CD14-positive monocyte (primary cell): Measurements from ENCODE around the gene LGALS4. TPM values are rescaled to one million over a fixed set of nuclear protein-coding genes. Genes with fewer than 3 reads are reported as not detected.

ENCODE experiments used
- DNase-seq, 3 donors: peaks; one replicate each; pipeline ENCODE4 v3.0.0-alpha.2; 2011 to 2022
- H2AFZ ChIP-seq: 2 replicates; pipeline ENCODE4 v1.6.0; 2012; ENCODE audit warnings: mild to moderate bottlenecking, low read depth, low read length, inconsistent platforms; ENCODE audit not compliant: insufficient read depth, poor library complexity, severe bottlenecking
- H3K27ac ChIP-seq, 2 donors: 1 replicate in 1 of 2; 2 replicates in 1 of 2; pipeline ENCODE4 v1.5.1; 2012 to 2013; ENCODE audit warnings: low read length in 2 of 2, control low read depth in 1 of 2, inconsistent platforms in 1 of 2, low read depth in 1 of 2, mild to moderate bottlenecking in 1 of 2
- H3K27me3 ChIP-seq, 2 donors: one replicate each; pipeline versions ENCODE4 v1.6.0 to v1.6.1; 2011 to 2013; ENCODE audit warnings: low read length in 2 of 2; ENCODE audit not compliant: control insufficient read depth in 2 of 2, insufficient read depth in 2 of 2
- H3K36me3 ChIP-seq, 2 donors: replicated peaks in 1 of 2; 1 replicate in 1 of 2; 2 replicates in 1 of 2; pipeline versions ENCODE4 v1.5.1 to v1.6.1; 2012 to 2013; ENCODE audit warnings: low read length in 2 of 2, control low read depth in 1 of 2, inconsistent platforms in 1 of 2, mild to moderate bottlenecking in 1 of 2; ENCODE audit not compliant: insufficient read depth in 2 of 2, control insufficient read depth in 1 of 2
- H3K4me1 ChIP-seq, 2 donors: 1 replicate in 1 of 2; 2 replicates in 1 of 2; pipeline versions ENCODE4 v1.5.1 to v1.6.1; 2012 to 2013; ENCODE audit warnings: low read length in 2 of 2, control low read depth in 1 of 2, inconsistent platforms in 1 of 2, mild to moderate bottlenecking in 1 of 2, moderate library complexity in 1 of 2; ENCODE audit not compliant: insufficient read depth in 2 of 2, control insufficient read depth in 1 of 2
- H3K4me2 ChIP-seq: replicated peaks from 2 replicates; pipeline ENCODE3; 2012; ENCODE audit warnings: low read length, moderate library complexity, mild to moderate bottlenecking; ENCODE audit not compliant: poor library complexity, severe bottlenecking; ENCODE audit errors: extremely low read depth
- H3K4me3 ChIP-seq, 3 experiments: fragments of 200-600 bp in 1 of 3; sonication (generic) in 1 of 3; replicated peaks in 1 of 3; 1 replicate in 2 of 3; 2 replicates in 1 of 3; pipeline ENCODE4 v1.5.1; 2011 to 2013; ENCODE audit warnings: low read length in 3 of 3, mild to moderate bottlenecking in 3 of 3, control low read depth in 2 of 3, low read depth in 2 of 3, inconsistent platforms in 1 of 3, moderate library complexity in 1 of 3
- H3K79me2 ChIP-seq: 2 replicates; pipeline ENCODE4 v1.6.0; 2012; ENCODE audit warnings: mild to moderate bottlenecking, control low read depth, inconsistent platforms, low read length, moderate library complexity; ENCODE audit not compliant: insufficient read depth
- H3K9ac ChIP-seq: 2 replicates; pipeline ENCODE4 v1.6.0; 2017; ENCODE audit warnings: low read length, mild to moderate bottlenecking; ENCODE audit not compliant: insufficient read depth, poor library complexity, severe bottlenecking
- H3K9me3 ChIP-seq, 2 donors: replicated peaks in 1 of 2; 1 replicate in 1 of 2; 2 replicates in 1 of 2; pipeline versions ENCODE4 v1.5.1 to v1.6.1; 2012 to 2013; ENCODE audit warnings: low read length in 2 of 2, control low read depth in 1 of 2; ENCODE audit not compliant: control insufficient read depth in 1 of 2, insufficient read depth in 1 of 2
- H4K20me1 ChIP-seq: 2 replicates; pipeline ENCODE4 v1.6.0; 2012; ENCODE audit warnings: mild to moderate bottlenecking, low read length, control low read depth, moderate library complexity; ENCODE audit not compliant: insufficient read depth
- H3K27ac Mint-ChIP-seq, 7 donors: one replicate each; pipeline ENCODE4 v1.8.0; 2020; ENCODE audit warnings: mild to moderate bottlenecking in 7 of 7, mixed read lengths in 7 of 7, moderate library complexity in 6 of 7, inconsistent platforms in 2 of 7
- H3K27me3 Mint-ChIP-seq, 3 donors: one replicate each; pipeline ENCODE4 v1.8.0; 2021 to 2022; ENCODE audit warnings: low read depth in 3 of 3, mild to moderate bottlenecking in 3 of 3, mixed read lengths in 3 of 3, moderate library complexity in 3 of 3, inconsistent platforms in 1 of 3
- H3K36me3 Mint-ChIP-seq, 2 donors: one replicate each; pipeline ENCODE4 v1.8.0; 2020; ENCODE audit warnings: mixed read lengths in 2 of 2, inconsistent platforms in 1 of 2, mild to moderate bottlenecking in 1 of 2
- H3K4me1 Mint-ChIP-seq: one replicate; pipeline ENCODE4 v1.8.0; 2020; ENCODE audit warnings: mild to moderate bottlenecking, mixed read lengths
- H3K4me3 Mint-ChIP-seq, 2 donors: one replicate each; pipeline ENCODE4 v1.8.0; 2020; ENCODE audit warnings: mild to moderate bottlenecking in 2 of 2, mixed read lengths in 2 of 2, moderate library complexity in 1 of 2
- H3K9me3 Mint-ChIP-seq, 7 donors: one replicate each; pipeline ENCODE4 v1.8.0; 2020 to 2022; ENCODE audit warnings: mixed read lengths in 7 of 7, mild to moderate bottlenecking in 6 of 7, moderate library complexity in 6 of 7, inconsistent platforms in 2 of 7
- CTCF ChIP-seq: fragments of 200-600 bp; IDR thresholded peaks from one replicate; pipeline ENCODE4 v1.8.0; 2022; ENCODE audit warnings: antibody characterized with exemption, mild to moderate bottlenecking
- WGBS: methylation state at CpG from one replicate; pipeline ENCODE4 v1.1.5; 2013; ENCODE audit warnings: missing lambda C conversion rate; ENCODE audit not compliant: insufficient coverage; 5-methylcytosine and 5-hydroxymethylcytosine counted together
- intact Hi-C, 2 donors: fragments of 100-400 bp; cut with micrococcal nuclease; formaldehyde crosslinking; loops; one replicate each; pipeline versions ENCODE4 v1.15.0 to v1.15.1; 2023
- polyA plus RNA-seq, 3 donors: library from polyadenylated mRNA; depleted of rRNA in 1 of 3; unstranded in 2 of 3; stranded (reverse) in 1 of 3; fragments of 300-500 nt in 2 of 3; fragments of >200 nt in 1 of 3; fragmentation: Illumina TruSeq in 2 of 3; gene quantifications; 1 replicate in 2 of 3; 2 replicates in 1 of 3; pipeline ENCODE4 v1.2.3, GENCODE V29; 2012 to 2021

Gene LGALS4
- polyA plus RNA-seq, 3 donors: 1.7 TPM; not detected in 2

DNA sequence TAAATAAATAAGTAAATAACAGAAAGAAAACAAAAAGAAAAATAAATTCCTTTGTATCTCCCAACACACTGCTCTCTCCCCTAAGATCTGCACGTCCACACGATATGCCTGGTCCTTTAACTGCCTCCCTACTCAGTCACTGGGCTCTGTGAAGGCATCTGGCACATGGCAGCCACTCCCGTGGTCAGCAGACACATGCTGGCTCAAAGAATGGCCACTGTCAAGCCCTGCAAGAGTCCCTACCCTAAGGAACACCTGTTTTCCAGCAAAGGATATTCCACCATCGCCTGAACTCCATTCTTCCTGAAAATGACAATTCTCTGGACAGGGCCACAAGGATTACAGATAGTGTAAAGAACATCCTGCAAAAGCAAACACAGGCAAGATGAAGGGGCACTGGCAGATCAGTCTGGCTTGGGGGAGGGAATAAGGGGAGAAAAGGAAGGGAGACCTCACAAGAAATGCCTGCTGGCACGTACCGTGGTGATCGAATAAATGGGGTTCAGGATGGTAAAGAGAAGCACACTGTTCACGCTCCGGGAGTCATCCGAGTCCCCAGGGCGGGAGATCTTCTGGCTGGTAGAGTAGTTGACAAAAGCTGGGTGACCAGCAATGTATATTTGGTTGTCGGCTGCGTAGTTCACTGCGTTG is 32.8 kb upstream of the LGALS4 start:
- no peaks in the 10 kb centered on the region for H3K9me3 Mint-ChIP-seq
- DNase-seq: no peak
- Histone ChIP-seq H3K79me2 (peaks cover 88% of the 10 kb centered on the region), H3K36me3 (peaks cover 73 to 81% of the 10 kb centered on the region in 2 donors), H3K4me1 (peaks cover 14 to 19% of the 10 kb centered on the region in 2 donors), H3K27ac (no peak overlapping the region), H3K9me3 (no peaks in the 10 kb centered on the region), H3K27me3 (no peaks in the 10 kb centered on the region), H3K4me3 (no peak overlapping the region), H2AFZ (no peak overlapping the region), H4K20me1 (peaks cover 87% of the 10 kb centered on the region), H3K4me2 (no peak overlapping the region), H3K9ac (no peak overlapping the region)
- H3K27me3 Mint-ChIP-seq: peaks cover 0 to 2% (median 0%) of the 10 kb centered on the region in 3 donors
- H3K4me1 Mint-ChIP-seq: peaks cover 14% of the 10 kb centered on the region
- WGBS: 100% methylated on average over 3 of the region's 14 CpGs
- H3K4me3 Mint-ChIP-seq: no peak overlapping the region
- intact Hi-C loops: no loop called here
- H3K36me3 Mint-ChIP-seq: peaks cover 74 to 83% of the 10 kb centered on the region in 2 donors
- peak overlapping the region in 2 of 7 donors; percentile 52 to 82 for H3K27ac Mint-ChIP-seq
- TF ChIP-seq CTCF: no peak

DNA sequence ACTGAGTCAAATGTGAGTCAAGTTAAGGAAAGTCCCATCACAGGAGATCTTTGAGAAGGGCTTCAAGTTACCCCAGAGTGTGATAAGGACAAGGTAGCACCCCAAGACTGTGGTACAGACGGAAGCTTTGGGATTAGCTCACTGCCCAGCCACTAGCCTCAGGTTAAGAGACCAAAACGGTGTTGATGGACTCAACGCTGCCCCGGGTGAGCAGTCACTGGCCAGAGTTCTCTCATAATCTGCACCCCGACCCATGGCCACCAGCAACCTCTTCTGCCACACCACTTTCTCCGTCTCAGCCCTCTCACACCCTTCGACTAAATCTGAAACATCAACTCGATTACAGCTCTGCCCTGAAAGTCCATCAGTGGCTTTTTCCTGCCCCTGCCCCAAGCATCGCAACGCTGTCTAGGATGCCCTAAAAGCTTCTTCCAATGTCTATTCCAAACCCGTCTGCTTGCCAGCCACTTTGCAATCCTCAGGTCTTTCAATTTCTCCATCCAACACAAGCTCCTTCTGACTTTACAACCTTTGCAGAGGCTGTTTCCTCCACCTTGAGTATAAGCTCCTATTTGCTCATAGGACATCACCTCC is 31.4 kb upstream of the LGALS4 start:
- peaks cover 85 to 94% of the 10 kb centered on the region in 2 donors for H3K36me3 ChIP-seq
- H3K4me3 Mint-ChIP-seq: no peak overlapping the region
- peaks cover 100% of the 10 kb centered on the region for H4K20me1 ChIP-seq
- DNase-seq: no peak
- H3K4me3 ChIP-seq: no peak overlapping the region
- intact Hi-C loops: no loop called here
- peaks cover 87 to 96% of the 10 kb centered on the region in 2 donors for H3K36me3 Mint-ChIP-seq
- H3K9me3 ChIP-seq: no peaks in the 10 kb centered on the region
- H3K9me3 Mint-ChIP-seq: no peaks in the 10 kb centered on the region
- no peak overlapping the region for H2AFZ ChIP-seq
- H3K27ac Mint-ChIP-seq: peak overlapping the region in 2 of 7 donors; percentile 4 to 9
- TF ChIP-seq CTCF: no peak
- H3K27ac ChIP-seq: no peak overlapping the region
- H3K79me2 ChIP-seq: peaks cover 89% of the 10 kb centered on the region
- H3K27me3 Mint-ChIP-seq: peaks cover 0 to 2% (median 0%) of the 10 kb centered on the region in 3 donors
- no peak overlapping the region for H3K4me2 ChIP-seq
- peaks cover 14 to 19% of the 10 kb centered on the region in 2 donors for H3K4me1 ChIP-seq
- 98% methylated on average over 10 of the region's 11 CpGs for WGBS
- H3K4me1 Mint-ChIP-seq: peaks cover 14% of the 10 kb centered on the region
- H3K27me3 ChIP-seq: no peaks in the 10 kb centered on the region
- H3K9ac ChIP-seq: no peak overlapping the region
